ENCODE data around the gene WNT5B.

The WNT5B gene

DNA sequence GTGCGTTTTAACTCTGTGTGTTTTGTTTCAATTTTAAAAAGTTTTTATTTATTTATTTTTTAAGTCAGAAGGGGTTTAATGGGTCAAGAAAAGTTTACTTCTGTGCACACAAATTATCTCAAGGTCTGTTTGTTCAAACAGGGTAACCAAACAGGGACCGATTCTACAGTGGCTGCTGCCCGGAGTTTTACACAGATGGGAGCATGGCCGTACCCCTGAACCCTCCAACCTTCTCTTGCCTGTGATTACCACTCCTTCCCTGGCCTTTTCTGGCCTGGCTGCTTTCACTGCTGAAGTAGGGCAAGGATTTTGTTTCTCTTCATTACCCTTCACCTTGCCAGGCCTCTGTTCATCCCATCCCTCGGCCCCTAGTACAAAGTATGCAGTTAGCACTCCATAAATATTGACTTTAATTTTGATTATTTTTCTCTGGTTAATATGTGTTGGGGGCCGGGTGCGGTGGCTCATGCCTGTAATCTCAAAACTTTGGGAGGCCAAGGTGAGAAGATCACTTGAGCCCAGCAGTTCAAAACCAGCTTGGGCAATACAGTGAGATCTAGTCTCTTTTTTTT lies 18.9 kb upstream of the WNT5B start:
- no peak for TF ChIP-seq GLIS3 (CRISPR knock-in tag; IDR thresholded peaks at IDR 0.05)
- no peak for ATAC-seq

DNA sequence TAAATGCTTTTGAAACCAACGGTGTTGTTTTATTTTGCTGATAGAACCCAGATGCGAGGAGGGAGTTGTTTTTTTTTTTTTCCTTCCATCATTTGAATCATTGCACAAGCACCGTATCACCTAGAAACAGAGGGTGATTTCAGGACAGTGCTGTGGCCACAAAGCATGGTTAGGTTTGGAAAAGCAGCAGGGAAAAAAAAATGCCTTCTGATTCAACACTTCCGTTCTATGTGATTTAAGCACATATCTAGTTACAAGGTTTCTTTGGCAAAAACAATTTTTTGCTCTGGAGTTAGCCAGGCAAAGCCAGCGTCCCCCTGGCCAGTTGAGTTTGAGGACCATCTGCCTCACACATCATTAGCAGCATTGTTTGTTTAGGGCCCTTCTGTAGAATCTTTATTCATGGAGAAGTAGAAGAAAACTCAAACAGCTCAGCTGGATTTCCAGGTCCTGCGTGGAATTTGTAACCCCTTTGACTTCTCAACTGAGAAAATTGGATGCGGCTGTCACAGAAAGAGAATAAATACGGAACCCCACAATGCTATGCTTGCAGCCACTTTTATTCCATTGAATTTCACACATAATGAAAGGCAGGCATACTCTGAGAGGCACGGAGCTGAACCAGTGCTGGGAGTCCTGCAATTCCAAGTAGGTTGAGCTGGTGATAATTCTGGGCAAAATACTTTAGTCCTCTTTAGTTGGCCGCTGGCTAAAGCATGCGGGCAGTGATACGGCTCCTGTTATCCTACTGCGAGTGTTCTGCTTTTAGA lies 17.0 kb upstream of the WNT5B start:
- TF ChIP-seq, protein P1, sequence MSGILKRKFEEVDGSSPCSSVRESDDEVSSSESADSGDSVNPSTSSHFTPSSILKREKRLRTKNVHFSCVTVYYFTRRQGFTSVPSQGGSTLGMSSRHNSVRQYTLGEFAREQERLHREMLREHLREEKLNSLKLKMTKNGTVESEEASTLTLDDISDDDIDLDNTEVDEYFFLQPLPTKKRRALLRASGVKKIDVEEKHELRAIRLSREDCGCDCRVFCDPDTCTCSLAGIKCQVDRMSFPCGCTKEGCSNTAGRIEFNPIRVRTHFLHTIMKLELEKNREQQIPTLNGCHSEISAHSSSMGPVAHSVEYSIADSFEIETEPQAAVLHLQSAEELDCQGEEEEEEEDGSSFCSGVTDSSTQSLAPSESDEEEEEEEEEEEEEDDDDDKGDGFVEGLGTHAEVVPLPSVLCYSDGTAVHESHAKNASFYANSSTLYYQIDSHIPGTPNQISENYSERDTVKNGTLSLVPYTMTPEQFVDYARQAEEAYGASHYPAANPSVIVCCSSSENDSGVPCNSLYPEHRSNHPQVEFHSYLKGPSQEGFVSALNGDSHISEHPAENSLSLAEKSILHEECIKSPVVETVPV (CRISPR knock-in tag; IDR thresholded peaks at IDR 0.05) = no peak
- no peak for TF ChIP-seq CSDC2 (CRISPR knock-in tag; IDR thresholded peaks at IDR 0.05)
- no peak for TF ChIP-seq ESRRG (CRISPR knock-in tag; IDR thresholded peaks at IDR 0.05)
- no peak for TF ChIP-seq RARB (CRISPR knock-in tag; IDR thresholded peaks at IDR 0.05)
- TF ChIP-seq, protein P2, sequence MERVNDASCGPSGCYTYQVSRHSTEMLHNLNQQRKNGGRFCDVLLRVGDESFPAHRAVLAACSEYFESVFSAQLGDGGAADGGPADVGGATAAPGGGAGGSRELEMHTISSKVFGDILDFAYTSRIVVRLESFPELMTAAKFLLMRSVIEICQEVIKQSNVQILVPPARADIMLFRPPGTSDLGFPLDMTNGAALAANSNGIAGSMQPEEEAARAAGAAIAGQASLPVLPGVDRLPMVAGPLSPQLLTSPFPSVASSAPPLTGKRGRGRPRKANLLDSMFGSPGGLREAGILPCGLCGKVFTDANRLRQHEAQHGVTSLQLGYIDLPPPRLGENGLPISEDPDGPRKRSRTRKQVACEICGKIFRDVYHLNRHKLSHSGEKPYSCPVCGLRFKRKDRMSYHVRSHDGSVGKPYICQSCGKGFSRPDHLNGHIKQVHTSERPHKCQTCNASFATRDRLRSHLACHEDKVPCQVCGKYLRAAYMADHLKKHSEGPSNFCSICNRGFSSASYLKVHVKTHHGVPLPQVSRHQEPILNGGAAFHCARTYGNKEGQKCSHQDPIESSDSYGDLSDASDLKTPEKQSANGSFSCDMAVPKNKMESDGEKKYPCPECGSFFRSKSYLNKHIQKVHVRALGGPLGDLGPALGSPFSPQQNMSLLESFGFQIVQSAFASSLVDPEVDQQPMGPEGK (CRISPR knock-in tag; IDR thresholded peaks at IDR 0.05; ENCODE audit: borderline replicate concordance) = no peak
- TF ChIP-seq ZFP3 (CRISPR knock-in tag; IDR thresholded peaks at IDR 0.05) = no peak
- TF ChIP-seq ISL1 (CRISPR knock-in tag; IDR thresholded peaks at IDR 0.05) = no peak
- TF ChIP-seq ZNF70 (CRISPR knock-in tag; IDR thresholded peaks at IDR 0.05) = no peak
- TF ChIP-seq BACH2 (CRISPR knock-in tag; IDR thresholded peaks at IDR 0.05; ENCODE audit: borderline replicate concordance) = no peak
- TF ChIP-seq TCF4 (CRISPR knock-in tag; IDR thresholded peaks at IDR 0.05; ENCODE audit: borderline replicate concordance) = no peak
- ATAC-seq = peak; percentile 90

DNA sequence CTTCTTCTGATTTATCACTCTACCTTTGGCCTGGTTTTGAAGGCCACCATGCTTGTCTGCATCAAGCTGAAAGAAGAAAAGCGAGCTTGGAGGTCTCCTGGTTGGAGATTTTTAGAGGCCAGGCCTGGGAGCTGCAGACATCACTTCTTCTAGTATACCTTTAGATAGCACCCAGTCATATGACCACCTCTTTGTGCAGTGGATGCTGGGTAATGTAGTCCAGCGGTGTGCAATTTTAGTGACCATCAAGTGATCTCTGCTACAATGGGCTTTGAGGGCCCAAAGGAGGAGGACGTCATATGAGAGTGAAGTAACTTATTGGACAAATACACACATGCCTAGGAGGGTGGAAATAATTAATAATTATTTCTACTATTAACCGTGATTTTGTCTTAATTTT lies 15.2 kb upstream of the WNT5B start:
- TF ChIP-seq BACH2 (CRISPR knock-in tag; IDR thresholded peaks at IDR 0.05; ENCODE audit: borderline replicate concordance) (no peak), ZFP30 (CRISPR knock-in tag; IDR thresholded peaks at IDR 0.05) (no peak), ARNTL (CRISPR knock-in tag; IDR thresholded peaks at IDR 0.05; ENCODE audit: borderline replicate concordance, low read depth) (no peak), TCF4 (CRISPR knock-in tag; IDR thresholded peaks at IDR 0.05; ENCODE audit: borderline replicate concordance) (no peak), ZNF8 (CRISPR knock-in tag; IDR thresholded peaks at IDR 0.05) (no peak), CSDC2 (CRISPR knock-in tag; IDR thresholded peaks at IDR 0.05) (no peak), TOX (CRISPR knock-in tag; IDR thresholded peaks at IDR 0.05; ENCODE audit: borderline replicate concordance) (no peak), ISL1 (CRISPR knock-in tag; IDR thresholded peaks at IDR 0.05) (no peak), RARB (CRISPR knock-in tag; IDR thresholded peaks at IDR 0.05) (no peak), PPARA (CRISPR knock-in tag; IDR thresholded peaks at IDR 0.05; ENCODE audit: borderline replicate concordance) (no peak), ESRRG (CRISPR knock-in tag; IDR thresholded peaks at IDR 0.05) (no peak), SNAI2 (CRISPR knock-in tag; IDR thresholded peaks at IDR 0.05) (no peak), ZNF70 (CRISPR knock-in tag; IDR thresholded peaks at IDR 0.05) (no peak), OSR1 (CRISPR knock-in tag; IDR thresholded peaks at IDR 0.05) (no peak), ZFP3 (CRISPR knock-in tag; IDR thresholded peaks at IDR 0.05) (no peak), GLIS3 (CRISPR knock-in tag; IDR thresholded peaks at IDR 0.05) (no peak)
- TF ChIP-seq, protein P3, sequence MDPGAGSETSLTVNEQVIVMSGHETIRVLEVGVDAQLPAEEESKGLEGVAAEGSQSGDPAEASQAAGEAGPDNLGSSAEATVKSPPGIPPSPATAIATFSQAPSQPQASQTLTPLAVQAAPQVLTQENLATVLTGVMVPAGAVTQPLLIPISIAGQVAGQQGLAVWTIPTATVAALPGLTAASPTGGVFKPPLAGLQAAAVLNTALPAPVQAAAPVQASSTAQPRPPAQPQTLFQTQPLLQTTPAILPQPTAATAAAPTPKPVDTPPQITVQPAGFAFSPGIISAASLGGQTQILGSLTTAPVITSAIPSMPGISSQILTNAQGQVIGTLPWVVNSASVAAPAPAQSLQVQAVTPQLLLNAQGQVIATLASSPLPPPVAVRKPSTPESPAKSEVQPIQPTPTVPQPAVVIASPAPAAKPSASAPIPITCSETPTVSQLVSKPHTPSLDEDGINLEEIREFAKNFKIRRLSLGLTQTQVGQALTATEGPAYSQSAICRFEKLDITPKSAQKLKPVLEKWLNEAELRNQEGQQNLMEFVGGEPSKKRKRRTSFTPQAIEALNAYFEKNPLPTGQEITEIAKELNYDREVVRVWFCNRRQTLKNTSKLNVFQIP (CRISPR knock-in tag; IDR thresholded peaks at IDR 0.05; ENCODE audit: borderline replicate concordance, low read depth) = no peak
- TF ChIP-seq, protein P4, sequence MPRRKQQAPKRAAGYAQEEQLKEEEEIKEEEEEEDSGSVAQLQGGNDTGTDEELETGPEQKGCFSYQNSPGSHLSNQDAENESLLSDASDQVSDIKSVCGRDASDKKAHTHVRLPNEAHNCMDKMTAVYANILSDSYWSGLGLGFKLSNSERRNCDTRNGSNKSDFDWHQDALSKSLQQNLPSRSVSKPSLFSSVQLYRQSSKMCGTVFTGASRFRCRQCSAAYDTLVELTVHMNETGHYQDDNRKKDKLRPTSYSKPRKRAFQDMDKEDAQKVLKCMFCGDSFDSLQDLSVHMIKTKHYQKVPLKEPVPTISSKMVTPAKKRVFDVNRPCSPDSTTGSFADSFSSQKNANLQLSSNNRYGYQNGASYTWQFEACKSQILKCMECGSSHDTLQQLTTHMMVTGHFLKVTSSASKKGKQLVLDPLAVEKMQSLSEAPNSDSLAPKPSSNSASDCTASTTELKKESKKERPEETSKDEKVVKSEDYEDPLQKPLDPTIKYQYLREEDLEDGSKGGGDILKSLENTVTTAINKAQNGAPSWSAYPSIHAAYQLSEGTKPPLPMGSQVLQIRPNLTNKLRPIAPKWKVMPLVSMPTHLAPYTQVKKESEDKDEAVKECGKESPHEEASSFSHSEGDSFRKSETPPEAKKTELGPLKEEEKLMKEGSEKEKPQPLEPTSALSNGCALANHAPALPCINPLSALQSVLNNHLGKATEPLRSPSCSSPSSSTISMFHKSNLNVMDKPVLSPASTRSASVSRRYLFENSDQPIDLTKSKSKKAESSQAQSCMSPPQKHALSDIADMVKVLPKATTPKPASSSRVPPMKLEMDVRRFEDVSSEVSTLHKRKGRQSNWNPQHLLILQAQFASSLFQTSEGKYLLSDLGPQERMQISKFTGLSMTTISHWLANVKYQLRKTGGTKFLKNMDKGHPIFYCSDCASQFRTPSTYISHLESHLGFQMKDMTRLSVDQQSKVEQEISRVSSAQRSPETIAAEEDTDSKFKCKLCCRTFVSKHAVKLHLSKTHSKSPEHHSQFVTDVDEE (CRISPR knock-in tag; IDR thresholded peaks at IDR 0.05) = no peak
- TF ChIP-seq, protein P1 (CRISPR knock-in tag; IDR thresholded peaks at IDR 0.05) = no peak
- no peak for ATAC-seq

All from SK-N-SH treated with all-trans-retinoic acid at 6 μM for 48 hours (cell line).